Nephron progenitor cell (in vitro differentiated cells): ENCODE results near the gene ARID5A.
"Not testable (repeated sequence)": the region's sequence is repeated elsewhere in the genome, so short reads cannot be mapped to it uniquely, and the experiment has no call there.

ENCODE experiments used
- DNase-seq: peaks from one replicate; pipeline ENCODE4 v3.0.0; 2021
- H3K27ac Mint-ChIP-seq: 2 replicates; pipeline ENCODE4 v1.8.0; 2021; ENCODE audit warnings: mild to moderate bottlenecking, moderate library complexity, mixed read lengths
- H3K27me3 Mint-ChIP-seq: 2 replicates; pipeline ENCODE4 v1.8.0; 2021; ENCODE audit warnings: mild to moderate bottlenecking, low read depth, mixed read lengths; ENCODE audit not compliant: poor library complexity
- H3K36me3 Mint-ChIP-seq: 2 replicates; pipeline ENCODE4 v1.8.0; 2021; ENCODE audit warnings: low read depth, mixed read lengths
- H3K4me1 Mint-ChIP-seq: 2 replicates; pipeline ENCODE4 v1.8.0; 2021; ENCODE audit warnings: mixed read lengths
- H3K4me3 Mint-ChIP-seq: 2 replicates; pipeline ENCODE4 v1.8.0; 2021; ENCODE audit warnings: mild to moderate bottlenecking, moderate library complexity, mixed read lengths
- H3K9me3 Mint-ChIP-seq: 2 replicates; pipeline ENCODE4 v1.8.0; 2021; ENCODE audit warnings: mild to moderate bottlenecking, moderate library complexity, mixed read lengths
- CTCF ChIP-seq: fragments of 200-600 bp; sonication (generic); IDR thresholded peaks from 2 replicates; pipeline ENCODE4 v1.5.0; 2021; ENCODE audit warnings: antibody characterized with exemption

Gene ARID5A

DNA sequence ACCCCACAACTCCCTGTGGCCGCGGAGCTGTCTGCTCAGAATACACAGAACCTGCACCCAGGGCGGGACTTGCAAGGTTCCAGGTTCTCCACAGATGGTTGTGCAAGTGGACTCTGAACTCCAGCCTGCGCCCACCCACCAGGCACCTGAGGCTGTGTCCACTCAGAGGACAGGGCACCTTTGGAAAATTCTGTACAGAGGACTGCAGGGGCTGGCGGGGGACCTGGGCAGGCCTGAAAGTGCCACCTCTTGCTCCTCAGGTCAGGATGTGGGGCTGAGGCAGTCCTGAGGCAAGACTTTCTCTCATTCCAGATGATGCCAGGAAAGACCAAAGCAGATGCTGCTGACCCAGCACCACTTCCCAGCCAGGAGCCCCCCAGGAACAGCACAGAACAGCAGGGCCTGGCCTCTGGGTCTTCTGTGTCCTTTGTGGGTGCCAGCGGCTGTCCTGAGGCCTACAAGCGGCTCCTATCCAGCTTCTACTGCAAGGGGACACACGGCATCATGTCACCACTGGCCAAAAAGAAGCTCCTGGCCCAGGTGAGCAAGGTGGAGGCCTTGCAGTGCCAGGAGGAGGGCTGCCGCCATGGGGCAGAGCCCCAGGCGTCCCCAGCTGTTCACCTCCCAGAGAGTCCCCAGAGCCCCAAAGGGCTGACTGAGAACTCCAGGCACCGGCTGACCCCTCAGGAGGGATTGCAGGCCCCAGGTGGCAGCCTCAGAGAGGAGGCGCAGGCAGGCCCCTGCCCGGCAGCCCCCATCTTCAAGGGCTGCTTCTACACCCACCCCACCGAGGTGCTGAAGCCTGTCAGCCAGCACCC lies 14.4 kb downstream of the ARID5A start:
- Mint-ChIP-seq H3K36me3 (no peaks in the 10 kb centered on the region), H3K27me3 (no peaks in the 10 kb centered on the region), H3K27ac (no peak overlapping the region), H3K4me1 (peaks cover 8% of the 10 kb centered on the region), H3K4me3 (no peak overlapping the region), H3K9me3 (peaks cover 4% of the 10 kb centered on the region)
- no peak for DNase-seq
- no peak for TF ChIP-seq CTCF

DNA sequence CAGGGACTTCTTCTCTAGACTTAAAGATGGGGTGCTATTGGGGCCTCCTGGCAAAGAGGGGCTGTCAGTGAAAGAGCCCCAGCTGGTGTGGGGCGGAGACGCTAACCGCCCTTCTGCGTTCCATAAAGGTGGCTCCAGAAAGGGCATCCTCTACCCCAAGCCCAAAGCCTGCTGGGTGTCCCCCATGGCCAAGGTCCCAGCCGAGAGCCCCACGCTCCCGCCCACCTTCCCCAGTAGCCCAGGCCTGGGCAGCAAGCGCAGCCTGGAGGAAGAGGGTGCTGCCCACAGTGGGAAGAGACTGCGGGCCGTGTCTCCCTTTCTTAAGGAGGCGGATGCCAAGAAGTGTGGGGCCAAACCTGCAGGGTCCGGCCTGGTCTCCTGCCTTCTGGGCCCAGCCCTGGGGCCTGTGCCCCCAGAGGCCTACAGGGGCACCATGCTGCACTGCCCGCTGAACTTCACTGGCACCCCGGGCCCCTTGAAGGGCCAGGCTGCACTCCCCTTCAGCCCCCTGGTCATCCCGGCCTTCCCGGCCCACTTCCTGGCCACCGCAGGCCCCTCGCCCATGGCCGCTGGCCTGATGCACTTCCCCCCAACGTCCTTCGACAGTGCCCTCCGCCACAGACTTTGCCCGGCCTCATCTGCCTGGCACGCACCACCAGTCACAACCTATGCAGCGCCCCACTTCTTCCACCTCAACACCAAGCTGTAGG lies 15.2 kb downstream of the ARID5A start:
- DNase-seq, result no peak
- H3K27ac Mint-ChIP-seq, result no peak overlapping the region
- H3K27me3 Mint-ChIP-seq, result peaks cover 3% of the 10 kb centered on the region
- H3K4me1 Mint-ChIP-seq, result peaks cover 13% of the 10 kb centered on the region
- no peak for TF ChIP-seq CTCF
- H3K4me3 Mint-ChIP-seq, result no peak overlapping the region
- H3K9me3 Mint-ChIP-seq, result no peaks in the 10 kb centered on the region
- no peaks in the 10 kb centered on the region for H3K36me3 Mint-ChIP-seq

- Mint-ChIP-seq H3K36me3 (no peaks in the 10 kb centered on the region), H3K4me1 (peaks cover 18% of the 10 kb centered on the region), H3K4me3 (no peak overlapping the region), H3K27ac (no peak overlapping the region), H3K9me3 (no peaks in the 10 kb centered on the region), H3K27me3 (peaks cover 3% of the 10 kb centered on the region)
- TF ChIP-seq CTCF, result no peak
- no peak for DNase-seq
These were observed 16.0 kb downstream of the ARID5A start for GRCh38 chr2:96552315-96553175.

DNA sequence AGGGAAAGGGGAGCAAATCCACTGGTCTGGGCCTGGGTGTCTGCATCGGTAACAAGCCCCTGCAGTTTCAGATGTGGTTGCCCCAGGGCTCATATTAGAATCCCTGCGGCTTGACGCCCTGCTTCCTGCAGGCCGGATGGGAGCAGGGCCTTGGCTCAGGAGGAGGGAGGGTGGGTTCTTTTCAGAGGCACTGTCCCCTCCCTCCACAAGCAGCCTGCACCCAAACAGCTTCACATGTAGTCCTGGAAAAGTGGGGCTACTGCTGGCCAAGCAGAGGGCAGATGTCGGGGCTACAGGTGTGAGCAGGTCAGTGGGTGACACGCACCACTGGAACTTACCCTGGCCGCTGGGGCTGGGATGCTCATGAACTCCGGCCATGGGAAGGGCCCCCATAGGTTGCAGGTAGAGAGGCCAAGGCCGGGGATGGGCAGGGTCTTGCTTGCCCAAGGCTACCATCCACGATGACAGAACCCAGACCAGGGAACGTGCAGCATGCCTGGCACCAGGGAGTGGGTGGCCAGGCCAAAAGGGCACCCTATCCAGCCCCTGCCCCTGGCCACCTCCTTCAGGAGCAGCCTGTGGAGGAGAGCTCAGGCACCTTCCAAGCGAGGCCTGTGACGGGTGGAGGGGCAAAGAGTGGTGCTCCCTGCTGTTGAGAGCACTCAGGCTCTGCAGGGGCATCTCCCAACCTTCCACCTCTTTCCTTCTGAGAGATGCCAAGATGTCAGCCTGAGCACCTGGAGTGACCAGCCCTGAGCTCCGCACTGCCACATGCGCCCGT lies 16.8 kb downstream of the ARID5A start:
- no peak for DNase-seq
- TF ChIP-seq CTCF, result no peak
- no peak overlapping the region for H3K4me3 Mint-ChIP-seq
- no peaks in the 10 kb centered on the region for H3K9me3 Mint-ChIP-seq
- H3K27me3 Mint-ChIP-seq, result peaks cover 3% of the 10 kb centered on the region
- no peaks in the 10 kb centered on the region for H3K36me3 Mint-ChIP-seq
- H3K4me1 Mint-ChIP-seq, result peaks cover 22% of the 10 kb centered on the region
- no peak overlapping the region for H3K27ac Mint-ChIP-seq

GRCh38 chr2:96553957-96554292 lies 17.4 kb downstream of the ARID5A start:
- not testable (repeated sequence) for H3K4me3 Mint-ChIP-seq, H3K36me3 Mint-ChIP-seq, H3K27me3 Mint-ChIP-seq, H3K9me3 Mint-ChIP-seq, DNase-seq, H3K27ac Mint-ChIP-seq
- peaks cover 23% of the 10 kb centered on the region for H3K4me1 Mint-ChIP-seq
